ENCODE results near the gene MDM2.

The MDM2 gene

DNA sequence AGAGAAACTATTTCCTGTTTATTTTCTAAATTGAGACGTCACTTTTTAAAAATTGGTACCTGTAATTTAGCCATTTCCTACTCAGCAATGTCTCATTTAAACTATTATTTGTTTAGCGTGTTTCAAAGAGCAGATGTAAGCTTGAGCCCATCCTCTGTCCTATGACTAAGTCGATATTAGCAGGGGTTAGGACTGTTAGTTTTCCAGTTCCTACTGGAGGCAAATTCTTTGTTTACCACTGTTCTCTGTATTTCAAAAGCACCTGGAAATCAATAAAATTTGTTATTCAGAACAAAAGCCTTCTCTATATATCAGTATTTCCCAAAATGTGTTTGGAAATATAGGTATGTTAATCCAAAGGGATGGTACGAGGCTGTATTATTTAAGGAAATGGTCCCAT, 42.4 kb downstream of the MDM2 start:
- no peak for DNase-seq (ENCODE audit: low read depth in 3 of 3)

DNA sequence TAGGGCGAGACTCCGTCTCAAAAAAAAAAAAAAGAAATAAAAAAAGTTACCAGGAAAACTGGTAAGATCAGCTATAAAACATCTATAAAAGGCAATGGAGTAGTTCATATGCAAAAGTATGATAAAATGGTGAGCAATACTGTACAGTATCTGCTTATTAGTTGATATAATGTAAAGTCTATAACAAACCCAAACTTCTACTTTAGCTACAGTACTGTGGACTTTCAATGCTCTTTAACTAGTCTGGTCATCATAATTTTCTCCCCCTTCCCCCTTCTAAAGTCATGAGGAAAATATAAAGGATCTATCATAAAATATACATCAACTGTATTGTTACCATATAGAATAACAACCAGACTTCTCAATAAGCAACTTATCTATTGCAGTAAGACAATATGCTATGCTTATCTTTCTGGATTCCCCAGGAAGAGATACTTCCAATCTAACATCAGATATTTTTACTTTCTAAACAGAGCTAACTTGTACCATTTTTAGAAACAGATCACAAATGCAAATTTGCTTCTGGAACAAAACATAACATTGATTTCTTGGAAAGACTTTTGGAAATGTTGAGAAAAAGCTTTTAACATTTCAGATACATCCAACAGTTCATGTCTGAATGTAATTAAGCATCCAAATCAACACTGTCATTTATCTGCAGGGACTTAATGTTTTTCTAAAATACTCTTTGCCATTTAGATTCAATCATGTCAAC, 43.8 kb downstream of the MDM2 start:
- DNase-seq (ENCODE audit: low read depth in 3 of 3): no peak

DNA sequence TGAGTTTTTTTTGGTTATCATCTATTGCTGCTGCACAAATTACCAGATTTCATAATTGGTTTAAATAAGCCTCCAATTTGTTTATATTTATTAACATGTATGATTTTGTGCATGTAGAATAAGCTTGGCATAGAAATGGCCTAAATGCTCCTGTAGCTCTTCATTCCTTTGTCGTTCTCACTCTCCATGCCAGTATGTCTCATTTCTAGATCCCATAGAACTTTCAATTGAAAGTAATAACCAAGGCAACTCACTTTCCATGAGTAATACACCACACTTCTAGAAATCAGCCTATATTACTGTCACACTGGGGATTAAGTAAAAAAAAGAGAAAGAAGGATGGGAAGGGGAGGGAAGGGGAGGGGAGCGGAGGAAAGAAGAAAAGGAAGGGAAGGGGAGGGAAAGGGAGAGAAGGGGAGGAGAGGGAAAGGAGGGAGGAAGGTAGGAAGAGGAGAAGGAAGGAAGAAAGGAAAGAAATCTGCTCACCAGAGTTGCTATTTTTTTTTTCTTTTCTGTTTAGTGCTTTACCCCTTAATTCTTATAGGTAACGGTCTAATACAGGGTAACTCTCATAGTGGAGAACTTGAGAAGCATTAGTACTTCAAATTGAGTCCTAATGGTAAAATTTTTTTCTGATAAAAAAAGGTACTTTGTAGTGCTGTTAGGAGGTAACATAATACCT, 45.6 kb downstream of the MDM2 start:
- DNase-seq (ENCODE audit: low read depth in 3 of 3): no peak

DNA sequence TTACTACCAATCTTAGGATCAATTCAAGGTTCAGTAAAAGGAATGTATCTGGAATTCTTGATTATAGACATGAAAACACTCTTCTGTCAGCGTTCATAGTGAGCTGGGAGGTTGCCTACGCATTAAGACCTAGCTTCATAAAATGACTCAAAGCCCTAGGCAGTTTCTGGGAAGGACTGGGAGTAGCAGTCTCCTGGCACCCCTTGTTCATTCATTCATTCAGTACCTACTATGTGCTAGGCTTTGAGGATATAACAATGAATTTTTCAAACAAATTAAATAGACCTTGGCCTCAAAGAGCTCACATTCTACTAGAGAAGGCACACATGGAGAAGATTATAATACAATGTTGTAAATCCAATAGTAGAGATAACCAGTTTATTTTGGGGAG, 46.1 kb downstream of the MDM2 start:
- DNase-seq (ENCODE audit: low read depth in 3 of 3): no peak

DNA sequence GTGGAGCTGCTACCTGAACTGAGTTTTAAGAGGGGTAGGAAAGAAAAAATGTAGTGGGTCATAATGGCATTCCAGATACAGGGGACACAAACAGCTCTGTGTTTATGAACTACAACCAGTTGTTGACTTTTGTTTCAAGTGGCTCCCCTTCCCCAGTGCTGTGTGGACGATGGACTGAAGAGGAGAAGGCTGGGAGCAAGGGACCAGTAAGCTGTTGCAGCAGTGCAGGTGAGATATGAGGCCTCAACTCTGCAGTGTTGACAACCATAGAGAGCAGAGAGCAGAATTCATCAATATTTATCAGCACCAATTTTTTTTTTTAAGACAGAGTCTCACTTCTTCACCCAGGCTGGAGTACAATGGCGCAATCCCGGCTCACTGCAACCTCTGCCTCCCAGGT, 46.6 kb downstream of the MDM2 start:
- DNase-seq (ENCODE audit: low read depth in 3 of 3): no peak

DNA sequence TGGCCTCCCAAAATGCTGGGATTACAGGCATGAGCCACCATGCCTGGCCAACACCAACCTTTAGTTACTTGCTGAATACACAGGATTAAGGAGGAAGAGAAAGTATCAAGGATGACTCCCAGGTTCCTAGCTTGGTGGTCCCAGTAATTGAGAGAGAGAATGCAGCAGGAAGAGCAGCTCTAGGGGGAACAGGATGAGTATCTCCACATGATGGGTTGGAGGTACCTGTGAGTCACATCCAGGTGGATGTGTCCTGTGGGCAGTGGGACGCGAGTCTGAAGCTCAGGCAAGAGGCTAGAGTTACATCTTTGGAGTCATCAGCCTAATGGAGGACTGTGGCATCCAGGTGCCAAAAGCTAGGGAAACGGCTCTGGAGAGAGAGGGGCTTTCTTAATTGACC, 47.1 kb downstream of the MDM2 start:
- DNase-seq (ENCODE audit: low read depth in 3 of 3): no peak

DNA sequence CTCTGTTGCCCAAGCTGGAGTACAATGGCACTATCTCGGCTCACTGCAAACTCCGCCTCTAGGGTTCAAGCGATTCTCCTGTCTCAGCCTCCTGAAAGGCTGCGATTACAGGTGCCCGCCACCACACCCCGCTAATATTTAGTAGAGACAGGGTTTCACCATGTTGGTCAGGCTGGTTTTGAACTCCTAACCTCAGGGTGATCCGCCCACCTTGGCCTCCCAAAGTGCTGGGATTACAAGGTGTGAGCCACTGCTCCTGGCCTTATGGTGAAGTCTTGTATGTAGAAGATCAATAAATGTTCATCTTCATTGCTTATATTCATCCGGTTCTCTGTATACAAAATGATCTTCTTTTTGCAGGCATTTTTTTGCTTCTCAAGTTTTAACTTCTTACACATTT, 47.8 kb downstream of the MDM2 start:
- DNase-seq (ENCODE audit: low read depth in 3 of 3): no peak

DNA sequence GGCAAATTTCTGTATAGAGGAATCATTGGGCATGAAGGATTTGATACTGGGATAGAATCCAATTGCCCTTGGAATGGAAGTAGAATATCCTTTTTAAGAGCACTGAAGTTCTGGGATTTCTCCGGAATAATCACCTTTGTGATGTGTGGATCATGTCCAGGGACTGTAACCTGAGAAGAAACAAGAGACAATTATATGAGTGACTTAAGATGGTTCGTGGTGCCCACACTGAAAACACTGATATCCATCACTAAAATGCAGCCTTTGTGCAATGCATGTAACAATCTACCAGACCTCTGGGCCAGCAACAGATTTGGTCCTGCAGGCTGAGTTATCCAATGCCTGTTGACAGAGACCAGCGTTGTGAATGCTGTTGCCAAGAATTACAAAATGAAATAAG, 48.5 kb downstream of the MDM2 start:
- DNase-seq (ENCODE audit: low read depth in 3 of 3): no peak

DNA sequence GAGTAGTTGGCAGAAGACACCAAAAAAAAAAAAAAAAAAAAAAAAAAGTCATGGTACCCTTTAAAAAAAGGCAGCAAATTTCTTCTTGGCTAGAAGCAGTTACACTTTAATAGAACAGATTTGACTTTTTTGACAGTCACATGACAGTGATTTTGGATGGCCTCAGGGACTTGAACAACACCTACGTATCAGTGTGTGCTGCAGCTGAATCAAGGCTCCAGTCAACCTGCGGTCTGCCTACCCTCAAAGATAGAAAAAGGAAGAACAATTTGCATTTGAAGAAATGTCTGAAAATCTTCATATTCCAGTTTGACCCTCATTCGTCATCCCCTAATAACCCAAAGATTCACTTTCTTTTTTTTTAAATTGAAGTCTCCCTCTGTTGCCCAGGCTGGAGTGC, 53.9 kb downstream of the MDM2 start:
- no peak for DNase-seq (ENCODE audit: low read depth in 3 of 3)

DNA sequence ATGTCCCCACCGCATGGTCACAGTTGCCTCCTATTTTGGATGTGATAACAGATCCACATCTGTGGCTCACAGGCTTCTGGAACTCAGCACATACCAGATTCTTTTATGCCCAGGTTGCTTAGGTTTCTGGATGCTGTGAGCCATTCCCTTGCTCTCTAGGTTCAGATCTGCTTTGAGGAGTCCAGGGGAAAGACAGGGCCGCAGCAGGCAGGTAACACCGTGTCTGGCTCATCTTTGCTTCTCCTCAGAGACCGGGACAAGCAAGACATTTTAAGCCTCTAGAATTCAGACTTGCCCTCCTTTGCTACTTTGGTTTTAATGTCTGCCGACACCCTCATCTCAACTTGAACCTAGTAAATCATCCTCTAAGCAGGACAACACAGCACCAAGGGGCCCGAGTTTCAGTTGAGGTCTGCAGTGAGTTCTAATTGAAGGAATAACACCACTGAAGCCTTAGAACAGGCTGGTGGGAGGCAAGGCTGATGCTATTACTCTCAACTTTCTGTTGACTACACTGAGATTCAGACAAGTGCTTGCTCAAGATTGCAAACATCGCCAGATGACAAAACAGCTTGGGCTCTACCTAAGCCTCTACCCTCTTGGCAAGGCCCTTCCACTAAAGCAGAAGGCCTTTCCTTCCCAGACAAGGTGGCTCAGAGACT, 55.3 kb downstream of the MDM2 start:
- DNase-seq (ENCODE audit: low read depth in 3 of 3): no peak

DNA sequence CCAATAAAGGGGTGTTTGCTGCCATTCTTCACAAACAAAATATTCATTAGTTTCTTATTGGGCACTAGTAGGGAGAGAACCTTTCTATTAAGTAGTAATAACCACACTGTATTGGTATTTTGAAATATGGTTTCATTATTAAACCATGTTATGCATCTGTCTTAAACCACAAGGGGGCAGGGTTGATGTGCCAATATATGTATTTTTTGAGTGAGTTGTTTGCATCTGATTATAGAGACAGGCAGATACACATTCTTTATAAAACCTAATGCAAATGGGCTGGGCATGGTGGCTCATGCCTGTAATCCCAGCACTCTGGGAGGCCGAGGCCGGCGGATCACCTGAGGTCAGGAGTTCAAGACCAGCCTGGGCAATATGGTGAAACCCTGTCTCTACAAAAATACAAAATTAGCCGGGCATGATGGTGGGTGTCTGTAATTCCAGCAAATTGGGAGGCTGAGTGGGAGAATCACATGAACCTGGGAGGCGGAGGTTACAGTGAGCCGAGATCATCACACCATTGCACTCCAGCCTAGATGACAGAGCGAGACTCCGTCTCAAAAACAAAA, 56.0 kb downstream of the MDM2 start:
- peak in 1 of 3 donors; percentile 14 for DNase-seq (ENCODE audit: low read depth in 3 of 3)

DNA sequence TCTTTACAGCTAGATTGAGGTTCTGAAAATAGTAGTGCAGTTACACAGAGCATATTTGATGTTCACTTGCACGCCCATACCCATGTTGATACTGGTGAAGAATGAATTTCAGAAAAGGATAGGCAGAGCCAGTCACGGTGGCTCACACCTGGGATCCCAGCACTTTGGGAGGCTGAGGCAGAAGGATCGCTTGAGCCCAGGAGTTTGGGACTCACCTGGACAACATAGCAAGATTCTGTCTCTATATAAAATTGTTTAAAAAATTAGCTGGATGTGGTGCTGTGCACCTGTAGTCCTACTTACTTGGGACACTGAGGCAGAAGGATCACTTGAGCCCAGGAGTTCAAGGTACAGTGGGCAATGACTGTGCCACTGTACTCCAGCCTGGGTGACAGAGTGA, 56.6 kb downstream of the MDM2 start:
- DNase-seq (ENCODE audit: low read depth in 3 of 3): no peak

DNA sequence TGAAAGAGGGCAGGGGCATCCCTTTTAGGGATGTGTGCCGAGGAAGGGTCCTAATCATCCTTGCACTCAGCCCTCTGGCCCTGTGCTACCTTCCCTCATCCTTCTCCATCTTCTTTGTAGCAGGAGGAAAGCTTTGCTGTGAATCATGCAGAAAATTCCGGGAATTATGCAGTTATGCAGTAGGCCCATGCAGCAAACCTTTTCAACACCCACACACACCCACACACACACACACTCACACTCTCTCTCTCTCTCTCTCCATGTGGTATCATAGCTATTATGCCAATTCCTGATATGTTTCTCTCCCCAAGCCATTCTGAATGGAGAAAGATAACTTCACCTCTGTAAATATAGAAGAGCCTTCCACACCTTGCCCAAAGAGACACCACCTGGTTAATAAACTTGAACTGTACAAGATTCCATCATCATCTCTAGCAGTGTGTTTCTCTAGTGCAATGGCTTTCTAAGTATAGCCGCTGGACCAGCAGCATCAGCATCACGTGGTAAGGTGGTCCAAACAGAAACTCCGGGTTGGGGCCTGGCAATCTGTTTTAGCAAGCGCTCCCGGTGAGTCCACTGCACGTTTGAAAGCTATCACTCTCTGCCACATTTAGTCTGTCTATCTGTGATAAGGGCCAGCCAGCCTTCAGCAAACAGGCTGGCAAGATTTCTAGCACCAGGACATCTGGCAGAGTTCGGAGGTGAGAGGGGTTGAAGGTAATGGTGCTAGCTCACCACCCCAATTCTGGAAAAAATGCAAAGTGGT, 57.6 kb downstream of the MDM2 start:
- no peak for DNase-seq (ENCODE audit: low read depth in 3 of 3)

DNA sequence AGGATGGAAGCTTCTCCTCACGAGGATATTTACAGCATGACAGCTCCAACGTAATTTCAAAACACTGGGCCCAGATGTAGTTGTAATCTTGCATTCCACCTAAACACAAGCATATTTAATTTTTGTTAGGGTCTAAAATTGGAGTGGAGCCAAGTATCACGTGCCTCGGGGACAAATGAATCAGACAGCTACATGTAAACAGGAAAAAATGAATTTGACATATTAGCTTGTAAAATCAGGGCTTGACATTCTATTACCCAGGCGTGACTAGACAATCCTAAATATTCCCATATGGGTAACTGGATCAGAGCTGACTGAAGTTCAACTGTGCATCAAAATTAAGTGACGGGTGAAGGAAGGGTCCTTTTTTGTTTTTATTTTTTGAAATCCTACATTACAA, 59.0 kb downstream of the MDM2 start:
- DNase-seq (ENCODE audit: low read depth in 3 of 3): no peak

DNA sequence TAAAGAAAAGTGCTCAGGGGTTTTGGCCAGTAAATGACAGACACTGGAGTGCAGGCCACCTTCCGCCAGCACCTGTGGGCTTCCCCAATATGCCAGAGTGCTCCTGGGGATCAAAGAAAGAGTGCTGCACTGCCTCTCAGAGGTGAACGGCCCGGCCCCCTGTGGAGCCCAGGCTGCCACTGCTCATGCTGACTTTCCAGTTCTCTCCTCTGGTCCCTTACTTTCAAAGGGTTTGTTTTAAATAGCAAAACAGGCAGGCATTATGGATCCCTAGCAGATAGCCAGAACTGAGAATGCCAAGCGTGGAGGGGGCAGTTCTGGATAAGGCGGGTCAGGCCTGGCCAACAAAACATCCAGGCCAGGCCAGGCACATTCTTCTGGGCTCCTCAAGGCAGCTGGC, 59.6 kb downstream of the MDM2 start:
- DNase-seq (ENCODE audit: low read depth in 3 of 3): no peak

DNA sequence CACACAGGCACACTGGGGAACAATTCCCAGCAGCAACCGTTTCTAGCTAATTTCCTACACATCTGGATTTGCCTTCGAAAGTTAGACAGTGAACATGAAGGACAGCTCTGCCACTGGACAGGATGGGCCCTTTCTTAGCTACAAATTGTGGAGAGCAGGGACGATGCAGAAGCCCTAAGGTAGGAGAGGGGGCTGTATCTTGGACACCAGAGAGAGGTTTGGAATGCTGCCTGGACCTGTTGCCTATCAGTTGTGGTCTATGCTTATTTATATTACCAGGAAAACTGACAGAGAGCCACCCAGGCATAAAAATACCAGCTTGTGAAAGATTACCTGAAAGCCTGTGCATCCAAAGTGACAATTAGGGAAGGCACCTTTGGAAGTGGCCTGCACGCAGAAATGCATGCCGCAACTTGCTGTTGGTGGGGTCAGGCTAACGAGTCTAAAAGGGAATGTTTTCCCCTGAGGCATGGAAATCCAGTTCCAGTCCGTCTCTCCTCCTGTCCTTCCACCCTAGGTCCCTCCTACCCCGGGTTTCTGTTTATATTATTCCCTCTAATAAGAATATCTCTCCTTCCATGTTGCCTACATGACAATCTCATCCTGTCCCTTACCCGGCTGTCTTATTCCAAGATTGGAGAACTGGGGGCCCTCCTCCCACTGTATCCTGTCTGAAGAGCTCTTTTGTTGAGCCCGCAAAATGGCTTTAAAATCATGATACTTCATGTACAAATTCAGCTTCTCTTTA, 60.2 kb downstream of the MDM2 start:
- DNase-seq (ENCODE audit: low read depth in 3 of 3): no peak

DNA sequence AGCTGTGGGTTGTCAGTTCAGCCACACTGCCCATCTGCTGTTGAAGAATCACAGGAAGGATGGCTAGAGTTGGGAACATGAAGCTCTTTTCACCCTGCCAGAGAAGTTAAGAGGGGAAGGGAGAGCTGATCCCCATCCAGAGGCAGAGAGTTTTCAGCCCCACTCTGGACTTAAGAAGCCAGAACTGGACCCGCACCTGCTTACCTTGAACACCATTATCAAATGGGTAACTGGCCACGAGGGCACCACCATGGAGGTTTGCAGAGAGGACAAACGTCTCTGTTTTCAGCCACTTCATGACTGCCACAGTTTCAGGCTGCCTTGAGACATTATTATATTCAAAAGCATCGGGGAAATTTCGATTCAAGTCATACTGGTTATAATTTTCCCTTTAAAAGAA, 62.0 kb downstream of the MDM2 start:
- DNase-seq (ENCODE audit: low read depth in 3 of 3): no peak

DNA sequence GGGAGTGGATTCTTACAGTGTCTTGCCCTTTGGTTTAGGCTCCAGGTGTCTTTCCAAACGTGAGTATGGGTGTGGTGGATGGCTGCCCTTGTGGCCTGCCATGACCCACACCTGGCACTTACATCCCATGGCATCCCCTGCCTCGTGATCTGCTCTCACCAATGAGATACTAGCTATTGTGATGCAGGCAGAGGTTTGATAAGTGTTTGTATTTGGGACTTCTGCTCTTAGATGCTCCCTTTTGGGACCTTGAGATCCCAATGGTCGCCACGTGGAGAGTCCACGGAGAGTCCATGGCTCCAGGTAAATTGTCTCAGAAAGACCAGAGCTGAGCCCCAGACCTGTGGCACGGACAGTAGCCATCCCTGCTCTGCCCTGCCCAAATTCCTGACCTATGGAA, 62.5 kb downstream of the MDM2 start:
- no peak for DNase-seq (ENCODE audit: low read depth in 3 of 3)

DNA sequence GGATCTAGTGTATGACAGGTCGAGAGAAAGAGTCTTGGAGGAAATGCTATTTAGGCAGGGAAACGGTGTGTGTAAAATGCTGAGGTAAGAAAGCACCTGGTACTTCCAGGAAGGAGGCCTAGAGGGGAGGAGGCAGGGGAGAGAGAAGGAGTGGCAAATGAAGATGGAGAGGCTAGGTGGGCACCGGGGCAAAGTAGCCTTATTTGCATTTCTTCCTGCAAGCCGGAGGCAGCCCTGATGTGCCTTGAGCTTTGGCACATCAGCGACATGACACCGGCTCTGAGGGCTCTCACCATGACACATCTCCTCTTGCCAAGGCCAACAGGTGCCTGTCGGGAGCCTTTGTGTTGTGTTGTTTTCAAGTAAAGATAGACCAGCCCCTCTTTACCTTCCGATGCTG, 63.4 kb downstream of the MDM2 start:
- no peak for DNase-seq (ENCODE audit: low read depth in 3 of 3)

DNA sequence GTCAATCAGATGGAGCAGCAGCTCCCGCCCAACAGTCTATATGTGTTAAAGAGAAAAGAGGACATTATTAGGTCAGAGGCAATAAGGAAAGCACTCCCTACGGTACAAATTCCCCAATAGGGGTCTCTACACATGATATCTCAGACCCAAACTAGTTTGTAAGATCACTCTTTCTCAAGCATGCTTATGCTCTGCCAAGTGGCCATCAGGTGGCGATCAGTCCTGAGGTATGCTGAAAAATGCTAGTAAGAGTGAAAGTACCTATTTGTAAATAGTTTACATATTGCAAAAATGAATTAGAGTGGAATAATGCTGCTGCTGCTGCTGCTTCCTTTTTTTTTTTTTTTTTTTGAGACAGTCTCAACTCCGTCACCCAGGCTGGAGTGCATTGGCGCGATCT, 63.9 kb downstream of the MDM2 start:
- no peak for DNase-seq (ENCODE audit: low read depth in 3 of 3)

DNA sequence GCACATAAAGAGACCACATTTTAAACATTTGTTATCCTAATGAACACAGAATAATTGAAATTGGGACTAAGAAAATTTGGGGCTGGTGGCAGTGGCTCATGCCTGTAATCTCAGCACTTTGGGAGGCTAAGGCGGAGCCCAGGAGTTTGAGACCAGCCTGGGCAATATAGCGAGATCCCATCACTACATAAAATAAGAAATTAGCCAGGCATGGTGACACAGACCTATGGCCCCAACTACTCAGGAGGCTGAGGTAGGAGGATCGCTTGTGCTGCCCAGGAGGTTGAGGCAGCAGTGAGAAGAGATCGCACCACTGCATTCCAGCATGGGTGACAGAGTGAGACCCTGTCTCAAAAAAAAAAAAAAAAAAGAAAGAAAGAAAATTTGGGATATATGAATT, 65.3 kb downstream of the MDM2 start:
- no peak for DNase-seq (ENCODE audit: low read depth in 3 of 3)

DNA sequence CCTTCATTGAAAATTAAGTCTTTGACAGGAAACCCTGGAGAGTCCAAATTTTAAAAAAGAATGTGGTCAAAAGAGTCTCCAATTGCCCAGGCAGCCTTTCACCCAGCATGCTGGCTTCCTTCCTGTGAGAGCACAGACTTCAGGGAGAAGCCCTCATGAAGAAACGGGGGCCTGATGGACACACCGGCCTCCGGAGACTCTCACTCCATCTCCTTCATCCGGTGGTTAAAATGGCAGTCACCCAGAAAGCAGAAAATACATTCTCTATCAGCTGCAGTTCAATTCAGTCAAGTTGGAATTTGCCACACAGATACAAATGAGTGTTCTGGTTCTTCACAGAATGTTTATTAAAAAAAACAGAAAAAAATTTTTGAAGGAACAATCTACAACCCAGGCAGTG, 68.5 kb downstream of the MDM2 start:
- DNase-seq (ENCODE audit: low read depth in 3 of 3): no peak

All from stimulated activated CD4-positive, alpha-beta T cell treated with anti-CD3 and anti-CD28 coated beads, TNF-alpha, amount 100 ng/mL, for 48 hours (primary cell).